GM20000 (cell line): ENCODE measurements around the gene FMO1.

Experiments
- DNase-seq: peaks from one replicate; pipeline ENCODE4 v3.0.0; 2012; ENCODE audit warnings: low spot score
- TF ChIP-seq, protein P1 (sequence below): IDR thresholded peaks from 2 replicates; pipeline ENCODE4 v1.5.1; 2012; ENCODE audit warnings: mild to moderate bottlenecking, control low read depth; ENCODE audit errors: extremely low read depth, missing control alignments

Gene FMO1

DNA sequence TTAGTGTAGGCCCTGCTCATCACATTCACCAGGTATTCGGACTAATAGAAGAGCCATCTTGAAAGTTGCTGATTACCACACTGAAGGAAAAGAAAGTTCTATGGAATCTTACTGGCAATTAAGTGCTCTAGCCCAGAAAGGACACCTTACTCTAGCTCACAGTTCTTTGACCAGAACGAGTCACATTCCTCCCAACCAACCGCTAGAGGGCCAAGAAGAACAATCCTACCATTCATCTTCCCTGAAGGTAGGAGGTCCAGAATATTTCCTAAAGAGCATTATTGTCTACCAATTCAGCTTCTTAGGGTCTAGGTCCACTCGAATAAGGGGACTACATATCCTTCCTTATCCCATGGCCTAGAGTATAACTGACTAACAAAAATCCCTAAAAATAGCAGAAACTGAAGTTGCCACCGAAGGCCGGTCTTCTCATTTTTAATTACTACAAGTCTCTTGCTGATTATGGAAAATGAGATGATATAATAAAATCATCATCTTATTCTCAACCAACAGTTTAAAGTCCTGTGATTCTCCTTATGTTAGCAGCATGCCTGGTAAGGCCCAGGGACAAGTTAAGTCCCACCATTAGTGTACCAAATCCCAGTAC is 2.7 kb upstream of the FMO1 start:
- DNase-seq: peak; percentile 46

GRCh38 chr1:171247501-171247900 is 793 bp upstream of the FMO1 start:
- DNase-seq: no peak
- TF ChIP-seq, protein P1, sequence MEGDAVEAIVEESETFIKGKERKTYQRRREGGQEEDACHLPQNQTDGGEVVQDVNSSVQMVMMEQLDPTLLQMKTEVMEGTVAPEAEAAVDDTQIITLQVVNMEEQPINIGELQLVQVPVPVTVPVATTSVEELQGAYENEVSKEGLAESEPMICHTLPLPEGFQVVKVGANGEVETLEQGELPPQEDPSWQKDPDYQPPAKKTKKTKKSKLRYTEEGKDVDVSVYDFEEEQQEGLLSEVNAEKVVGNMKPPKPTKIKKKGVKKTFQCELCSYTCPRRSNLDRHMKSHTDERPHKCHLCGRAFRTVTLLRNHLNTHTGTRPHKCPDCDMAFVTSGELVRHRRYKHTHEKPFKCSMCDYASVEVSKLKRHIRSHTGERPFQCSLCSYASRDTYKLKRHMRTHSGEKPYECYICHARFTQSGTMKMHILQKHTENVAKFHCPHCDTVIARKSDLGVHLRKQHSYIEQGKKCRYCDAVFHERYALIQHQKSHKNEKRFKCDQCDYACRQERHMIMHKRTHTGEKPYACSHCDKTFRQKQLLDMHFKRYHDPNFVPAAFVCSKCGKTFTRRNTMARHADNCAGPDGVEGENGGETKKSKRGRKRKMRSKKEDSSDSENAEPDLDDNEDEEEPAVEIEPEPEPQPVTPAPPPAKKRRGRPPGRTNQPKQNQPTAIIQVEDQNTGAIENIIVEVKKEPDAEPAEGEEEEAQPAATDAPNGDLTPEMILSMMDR: no peak

More for the DNA sequence above, 2.7 kb upstream of the FMO1 start:
- TF ChIP-seq, protein P1: peak; percentile 76

- TF ChIP-seq, protein P1: no peak
- no peak for DNase-seq
These were observed 547 bp downstream of the FMO1 start for GRCh38 chr1:171248841-171249240.

DNA sequence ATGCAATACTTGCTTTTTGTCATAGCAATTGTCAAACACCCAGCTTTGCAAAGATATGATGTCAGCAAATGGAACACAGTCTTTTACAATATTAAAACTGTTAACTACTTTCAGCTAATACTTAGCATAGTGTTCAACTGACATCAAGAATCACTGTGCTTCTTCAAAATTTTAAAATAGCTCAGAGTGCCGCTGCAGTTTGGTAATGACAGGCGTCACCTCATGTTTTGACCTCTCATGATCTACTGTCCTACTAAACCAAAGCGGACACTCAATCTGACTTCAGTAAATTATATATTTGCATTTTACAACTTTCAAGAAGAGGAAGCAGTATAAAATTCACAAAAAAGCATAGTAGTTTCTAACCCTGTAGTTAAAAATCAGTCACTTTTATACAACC is 2.0 kb downstream of the FMO1 start:
- DNase-seq: no peak
- TF ChIP-seq, protein P1: no peak

- TF ChIP-seq, protein P1: peak; percentile 34
- DNase-seq: peak; percentile 31
These were observed 3.0 kb downstream of the FMO1 start for GRCh38 chr1:171251042-171251951.

- DNase-seq: no peak
- TF ChIP-seq, protein P1: no peak
These were observed 3.6 kb downstream of the FMO1 start for GRCh38 chr1:171251952-171252300.

DNA sequence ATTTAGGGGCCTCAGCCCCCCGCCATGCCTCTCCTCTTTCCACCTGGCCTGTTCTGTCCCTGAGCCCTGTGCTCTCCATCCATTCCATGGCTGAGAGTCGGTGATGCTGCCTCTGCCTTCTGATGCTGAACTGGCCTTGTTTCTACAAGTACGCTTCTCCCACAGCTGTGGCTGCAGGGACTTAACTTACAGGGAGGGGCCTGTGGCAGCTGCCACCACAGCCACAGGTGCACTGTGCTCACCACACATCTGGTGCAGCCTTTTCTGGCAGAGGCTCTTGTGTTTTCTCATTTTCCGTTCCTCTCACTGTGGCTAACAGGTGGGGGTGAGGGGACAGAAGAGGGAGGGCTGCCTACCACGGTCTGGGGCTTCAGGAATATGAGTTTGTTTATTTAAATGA is 4.2 kb downstream of the FMO1 start:
- DNase-seq: peak; percentile 25
- TF ChIP-seq, protein P1: no peak
